Stimulated activated CD4-positive, alpha-beta T cell treated with anti-CD3 and anti-CD28 coated beads, Interleukin-1b, Interleukin-23, amount 100 ng/mL, for 1 hour (primary cell): ENCODE results near the gene SBF2.

Experiments
- DNase-seq, 2 donors: peaks; one replicate each; pipeline ENCODE4 v3.0.0-alpha.2; 2020; ENCODE audit warnings: low read depth in 2 of 2

Gene SBF2

DNA sequence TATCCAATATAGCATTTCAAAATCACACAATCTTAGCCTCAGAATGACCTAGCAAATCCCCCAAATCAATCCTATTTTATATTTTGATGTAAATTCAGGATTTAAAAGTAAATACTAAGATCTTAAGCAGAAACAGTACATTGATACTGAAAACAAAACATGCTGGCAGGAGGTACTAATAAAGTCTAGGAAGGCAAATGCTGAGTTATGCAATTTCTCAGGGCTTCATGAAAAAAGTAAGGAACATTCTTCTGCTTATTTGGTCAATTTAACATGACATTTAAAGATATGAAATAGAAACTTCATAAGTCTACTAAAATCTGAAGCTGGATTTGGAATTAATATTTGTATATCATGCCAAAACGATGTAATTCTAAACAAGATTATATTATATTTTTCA is 476.8 kb downstream of the SBF2 start:
- no peak for DNase-seq

DNA sequence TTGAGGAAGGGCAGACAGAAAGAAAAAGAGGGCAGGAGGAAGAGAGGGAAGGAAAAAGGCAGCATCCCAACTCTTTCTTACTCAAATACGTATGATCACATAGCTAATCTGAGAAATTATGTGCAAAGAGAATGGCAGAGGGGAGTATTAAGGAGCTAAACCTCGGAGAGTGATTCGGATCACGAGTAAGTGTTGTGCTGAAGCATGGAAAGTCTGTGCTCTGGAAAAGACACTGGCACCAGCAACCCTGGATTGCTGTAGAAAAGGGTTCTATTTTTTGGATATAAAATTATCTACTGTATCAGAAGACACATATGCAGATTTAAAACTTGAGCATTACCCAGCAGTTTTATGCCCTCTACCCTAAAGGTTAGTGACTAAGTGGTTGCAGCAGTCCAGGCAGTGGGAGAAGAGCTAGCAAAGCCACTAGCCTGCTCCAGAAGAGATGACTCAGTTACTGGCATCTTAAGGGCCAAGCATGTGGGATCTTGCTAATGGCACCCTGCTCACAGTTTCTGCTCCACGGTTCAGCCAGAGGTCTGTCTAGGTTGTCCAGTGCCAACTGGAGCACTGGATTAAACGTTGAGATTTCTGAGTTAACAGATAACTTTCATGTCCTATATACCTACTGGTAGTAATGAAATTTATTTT is 478.4 kb downstream of the SBF2 start:
- DNase-seq, result no peak

DNA sequence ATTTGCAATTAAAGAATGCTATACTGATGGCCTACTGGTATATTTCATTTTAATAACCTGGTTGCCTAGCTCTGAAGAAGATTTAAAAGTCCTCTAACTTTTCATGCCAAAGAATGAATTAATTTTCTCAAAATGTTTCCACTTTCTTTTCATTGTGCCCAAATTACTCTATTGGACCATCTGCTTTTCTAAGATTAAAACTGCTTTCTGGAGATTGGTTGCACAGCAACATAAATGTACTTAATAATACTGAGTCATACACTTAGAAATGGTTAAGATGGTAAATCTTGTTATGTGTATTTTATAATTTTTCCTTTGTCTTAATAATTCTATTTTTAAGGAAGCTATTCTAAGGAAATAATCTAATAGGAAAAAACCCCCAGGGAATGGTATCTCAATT is 479.9 kb downstream of the SBF2 start:
- DNase-seq, result no peak

DNA sequence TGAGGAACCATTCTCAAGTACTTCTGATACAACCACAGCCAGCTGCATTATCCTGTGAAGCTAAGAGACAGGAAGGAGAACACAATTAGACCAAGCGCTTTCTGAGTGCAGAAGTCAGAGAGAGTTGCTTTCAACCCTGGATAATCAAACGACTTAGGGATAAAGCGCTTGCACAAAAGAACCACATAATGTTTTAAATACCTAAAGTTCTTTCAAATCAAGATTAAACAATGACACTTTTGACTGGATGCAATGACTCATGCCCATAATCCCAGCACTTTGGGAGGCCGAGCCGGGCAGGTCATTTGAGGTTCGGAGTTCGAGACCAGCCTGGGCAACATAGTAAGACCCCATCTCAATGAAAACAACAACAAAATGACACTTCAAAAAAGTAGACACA is 485.1 kb downstream of the SBF2 start:
- DNase-seq, result no peak

DNA sequence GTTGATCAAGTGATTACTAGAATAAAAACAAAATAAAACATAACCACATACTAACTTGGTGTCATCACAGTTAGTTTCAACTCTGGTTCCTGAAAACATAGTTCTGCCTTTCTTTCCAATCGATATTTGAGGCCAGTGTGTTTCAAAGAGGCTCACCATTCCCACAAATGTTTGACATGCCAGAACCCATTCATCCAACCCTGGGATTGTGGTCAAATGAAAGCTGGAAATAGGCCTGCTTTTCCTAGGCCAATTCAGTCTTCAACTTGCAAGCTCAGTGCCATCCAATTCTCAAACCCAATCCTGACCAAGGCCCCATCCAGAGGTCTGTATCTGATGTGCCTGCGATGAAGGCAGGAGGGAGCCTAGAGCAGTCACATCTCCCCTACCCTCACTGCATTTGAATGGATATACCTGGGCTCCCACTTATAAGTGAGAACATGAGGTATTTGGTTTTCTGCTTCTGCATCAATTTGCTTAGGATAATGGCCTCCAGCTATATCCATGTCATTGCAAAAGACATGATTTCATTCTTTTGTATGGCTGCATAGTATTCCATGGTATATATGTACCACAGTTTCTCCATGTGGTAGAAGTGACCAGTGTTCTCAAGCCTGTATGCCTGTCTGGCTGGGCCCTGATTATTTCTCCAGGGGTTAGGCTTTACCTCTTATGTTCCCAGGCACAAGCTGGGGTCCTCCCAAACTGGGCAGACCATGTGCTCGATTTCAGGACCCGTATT is 486.9 kb downstream of the SBF2 start:
- DNase-seq, result no peak

DNA sequence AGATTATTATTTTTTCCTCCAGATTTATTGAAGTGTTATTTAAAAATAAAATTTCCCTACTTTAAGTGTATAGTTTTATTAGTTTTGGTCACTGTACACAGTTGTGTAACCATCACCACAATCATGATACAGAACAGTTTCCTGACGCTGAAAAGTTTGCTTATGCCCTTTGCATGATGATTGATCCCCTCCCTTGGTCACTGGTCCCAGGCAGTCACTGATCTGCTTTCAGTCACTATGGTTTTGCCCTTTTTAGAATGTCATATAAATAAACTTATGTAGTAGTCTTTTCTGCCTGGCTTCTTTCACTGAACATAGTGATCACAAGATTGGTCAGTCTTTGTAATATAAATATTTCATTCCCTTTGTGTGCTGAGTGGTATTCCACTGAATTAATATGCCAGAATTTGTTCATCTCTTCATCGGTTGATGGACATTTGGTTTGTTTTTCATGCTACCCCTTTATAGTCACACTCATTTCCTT is 489.6 kb downstream of the SBF2 start:
- DNase-seq, result no peak

DNA sequence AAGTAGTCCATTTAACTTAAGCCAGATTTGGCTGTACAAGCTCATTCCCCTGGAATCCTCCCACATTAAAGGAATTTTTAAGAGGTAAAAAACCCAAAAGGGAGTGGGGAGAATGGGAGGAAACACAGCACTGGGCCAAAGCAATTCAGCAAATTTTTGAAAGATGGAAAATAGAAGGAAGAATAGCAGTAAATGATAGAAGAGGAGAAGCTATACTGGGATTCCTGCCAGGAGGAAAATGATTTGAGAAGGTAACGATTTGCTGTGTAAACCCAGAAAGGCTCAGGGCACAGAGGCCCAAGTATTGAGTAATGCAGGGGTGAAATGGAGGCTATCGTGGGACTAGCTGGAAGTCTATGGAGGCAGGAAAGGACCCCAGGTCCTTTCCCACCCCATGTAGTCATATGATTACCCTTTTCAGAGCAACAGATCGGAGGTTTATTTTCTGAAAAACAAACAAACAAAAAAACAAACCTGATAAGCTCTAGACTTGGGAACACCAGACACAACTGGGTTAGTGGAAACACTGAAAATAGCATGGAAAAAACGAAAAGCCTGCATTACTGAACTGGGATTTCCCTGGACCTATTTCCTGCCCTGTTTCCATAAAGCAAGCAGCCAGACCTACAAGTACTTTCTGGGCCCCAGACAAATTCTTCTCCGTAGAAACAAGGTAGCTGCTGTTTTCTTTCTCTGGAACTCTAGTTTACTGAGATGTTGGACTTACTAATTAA is 490.2 kb downstream of the SBF2 start:
- DNase-seq, result no peak

DNA sequence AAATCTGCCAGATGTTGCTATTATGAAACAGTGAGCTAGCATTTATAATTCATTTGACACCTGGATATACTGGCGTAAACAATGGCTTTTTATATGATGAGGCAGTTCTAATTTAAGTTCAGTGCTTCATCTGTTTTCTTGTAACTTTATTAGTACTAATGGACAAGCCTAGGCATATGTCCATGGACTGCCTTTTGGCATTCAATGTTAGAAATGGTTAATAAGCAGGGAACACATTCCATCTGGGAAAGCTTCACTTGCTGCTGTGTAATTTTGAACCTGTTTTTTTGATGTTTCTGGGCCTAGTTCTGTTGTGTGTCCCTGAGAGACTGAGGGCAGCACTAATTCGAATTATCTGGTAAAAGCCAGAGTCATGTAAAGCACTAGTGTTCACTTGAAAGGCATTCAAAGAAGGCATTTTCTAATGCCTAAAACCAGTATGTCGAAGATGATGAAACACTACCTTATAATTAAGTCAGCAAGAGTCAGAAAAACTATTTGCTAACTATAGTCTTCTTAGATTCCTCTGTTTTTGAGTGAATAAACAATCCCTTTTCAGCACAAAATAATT is 491.6 kb downstream of the SBF2 start:
- no peak for DNase-seq

DNA sequence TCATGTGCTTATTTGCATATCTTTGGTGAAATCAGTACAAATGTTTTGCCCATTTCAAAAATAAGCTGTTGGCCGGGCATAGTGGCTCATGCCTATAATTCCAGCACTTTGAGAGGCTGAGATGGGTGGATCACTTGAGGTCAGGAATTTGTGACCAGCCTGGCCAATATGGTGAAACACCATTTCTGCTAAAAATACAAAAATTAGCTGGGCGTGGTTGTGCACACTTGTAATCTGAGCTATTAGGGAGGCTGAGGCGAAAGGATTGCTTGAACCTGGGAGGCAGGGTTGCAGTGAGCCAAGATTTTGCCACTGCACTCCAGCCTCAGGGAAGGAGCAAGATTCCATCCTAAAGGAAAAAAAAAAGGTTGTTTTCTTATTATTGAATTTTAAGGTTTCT is 494.1 kb downstream of the SBF2 start:
- DNase-seq, result no peak

DNA sequence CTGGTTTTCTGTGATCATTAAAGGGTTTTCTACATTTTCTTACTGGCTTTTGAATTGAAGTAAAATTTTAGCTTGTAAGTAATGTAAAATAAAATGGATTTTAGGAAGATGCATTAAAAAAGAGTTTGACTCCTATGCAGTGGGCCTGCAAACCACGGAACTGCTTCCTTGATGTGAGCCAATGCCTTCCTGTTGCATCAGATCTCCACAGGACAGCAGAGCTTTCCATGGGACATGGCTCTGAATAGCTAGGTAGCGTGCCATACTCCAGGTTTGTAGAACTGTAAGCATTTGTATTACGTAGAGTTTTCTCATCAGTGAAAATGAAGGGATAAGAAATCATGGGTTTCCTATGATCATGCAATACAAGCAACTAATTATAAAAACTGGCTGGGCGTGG is 496.7 kb downstream of the SBF2 start:
- DNase-seq, result no peak

DNA sequence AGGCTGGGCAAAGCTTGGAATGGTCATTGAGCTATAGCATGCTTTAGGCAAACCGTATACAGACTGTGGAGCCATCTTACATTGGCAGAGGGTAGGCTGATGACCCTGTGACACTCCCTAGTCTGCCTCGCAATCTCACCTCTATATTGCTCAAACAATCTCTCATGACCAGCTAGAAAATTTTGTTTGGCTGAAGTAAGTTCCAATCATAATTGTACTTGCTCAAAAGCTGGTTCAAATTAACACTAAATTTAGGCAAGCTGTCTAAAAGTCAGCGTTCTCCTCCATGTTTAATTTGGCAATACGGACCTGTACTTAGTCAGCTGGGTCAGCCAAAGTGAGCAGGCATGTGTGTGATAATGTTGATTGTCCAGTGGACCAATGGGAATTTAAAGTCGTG is 497.2 kb downstream of the SBF2 start:
- DNase-seq, result no peak

DNA sequence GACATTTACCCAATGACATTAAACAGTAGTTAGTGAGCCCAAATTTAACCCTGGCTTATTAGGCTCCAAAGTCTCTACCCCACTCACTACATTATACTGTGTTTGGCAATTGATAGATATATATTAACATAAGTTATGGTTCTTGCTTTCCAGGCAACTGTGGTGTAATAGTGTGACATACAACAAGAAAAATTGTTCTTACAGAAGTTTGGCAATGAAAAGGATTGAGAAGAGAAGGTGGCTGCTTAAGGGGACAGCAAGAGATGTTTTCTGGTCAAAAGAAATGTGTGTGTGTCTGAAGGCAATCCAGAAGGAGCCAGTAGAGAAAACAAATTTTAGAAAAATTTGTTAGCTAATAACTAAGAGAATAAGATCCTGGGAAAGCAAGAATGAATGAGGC is 497.8 kb downstream of the SBF2 start:
- DNase-seq, result no peak

DNA sequence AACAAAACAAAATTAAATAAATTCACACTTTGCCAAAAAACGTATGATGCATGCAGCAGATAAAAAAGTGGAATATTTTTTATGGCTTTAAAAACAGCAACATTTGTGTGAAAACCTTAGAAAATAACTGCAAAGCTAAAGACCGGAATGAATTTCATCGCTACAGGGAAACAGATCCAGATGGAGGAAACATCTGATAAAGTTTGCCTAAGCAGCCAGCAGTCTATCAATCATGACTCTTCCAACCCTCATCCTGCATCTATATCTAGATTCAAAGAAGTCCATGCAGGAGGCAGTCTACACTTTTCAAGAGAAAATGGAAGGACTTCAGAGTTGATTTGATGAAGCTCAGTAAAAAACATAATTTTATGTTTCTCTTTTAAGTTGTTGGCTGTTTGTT is 503.3 kb downstream of the SBF2 start:
- DNase-seq, result no peak

DNA sequence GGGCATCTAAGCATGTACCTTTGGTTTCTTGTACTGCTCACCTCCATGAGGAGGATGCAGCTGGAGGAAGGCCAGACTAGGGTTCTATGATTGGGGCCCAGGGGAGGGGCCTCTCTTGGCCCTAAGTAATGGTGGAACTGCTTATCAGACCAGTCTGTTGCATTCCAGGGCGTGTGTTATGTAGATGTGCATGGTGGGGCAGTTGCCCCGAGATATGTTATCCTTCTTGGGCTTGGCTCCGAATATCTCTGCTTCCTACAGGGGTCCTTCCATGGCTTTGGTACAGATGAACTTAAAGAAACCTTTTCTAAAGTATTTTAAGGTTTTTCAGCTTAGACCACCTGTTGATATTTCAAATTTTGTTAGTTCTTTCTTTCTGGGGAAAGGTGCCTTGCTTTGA is 504.1 kb downstream of the SBF2 start:
- no peak for DNase-seq

DNA sequence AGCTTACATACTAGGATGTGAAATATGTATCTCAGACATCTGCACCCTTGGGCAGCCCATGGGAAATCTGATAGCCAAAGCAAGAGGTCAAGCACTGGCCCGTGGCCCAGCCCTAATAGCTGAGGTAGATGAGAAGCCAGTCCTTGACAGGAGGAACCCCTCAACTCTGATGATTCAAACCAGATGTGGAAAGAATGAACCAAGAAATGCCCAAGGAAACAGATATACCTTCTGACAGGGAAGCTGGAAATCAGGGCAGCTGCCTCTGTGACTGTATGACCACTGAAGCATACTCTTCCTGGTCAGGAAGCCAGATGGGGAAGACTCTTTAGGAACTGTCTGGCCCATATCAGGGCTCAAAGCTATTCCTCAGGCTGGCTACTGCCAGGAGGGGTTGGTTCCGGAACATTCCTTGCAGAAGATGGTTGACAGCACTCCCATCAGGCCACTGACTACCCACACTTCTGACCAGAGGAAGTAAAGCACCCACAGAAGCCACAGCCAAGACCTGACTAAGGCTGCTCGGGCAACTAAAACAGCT is 506.0 kb downstream of the SBF2 start:
- DNase-seq, result no peak

DNA sequence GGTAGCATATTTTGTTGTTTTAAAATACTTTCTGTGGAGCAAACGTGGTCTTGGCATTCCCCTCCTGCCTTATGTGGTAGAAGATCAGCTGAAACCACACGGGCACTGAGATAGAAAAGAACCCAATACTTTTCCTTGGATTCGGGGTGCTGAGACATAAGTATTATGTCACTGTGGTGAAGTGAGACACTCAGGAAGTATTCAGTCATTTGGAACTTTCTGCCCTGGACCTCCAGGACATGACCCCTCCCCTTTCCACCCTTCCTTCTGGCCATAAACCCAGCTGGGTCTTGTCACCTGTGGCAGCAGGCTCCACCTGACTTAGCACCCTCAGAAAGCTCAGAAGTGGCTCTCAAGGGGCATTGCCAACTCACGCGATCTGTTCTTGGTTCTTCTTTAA is 506.8 kb downstream of the SBF2 start:
- no peak for DNase-seq

DNA sequence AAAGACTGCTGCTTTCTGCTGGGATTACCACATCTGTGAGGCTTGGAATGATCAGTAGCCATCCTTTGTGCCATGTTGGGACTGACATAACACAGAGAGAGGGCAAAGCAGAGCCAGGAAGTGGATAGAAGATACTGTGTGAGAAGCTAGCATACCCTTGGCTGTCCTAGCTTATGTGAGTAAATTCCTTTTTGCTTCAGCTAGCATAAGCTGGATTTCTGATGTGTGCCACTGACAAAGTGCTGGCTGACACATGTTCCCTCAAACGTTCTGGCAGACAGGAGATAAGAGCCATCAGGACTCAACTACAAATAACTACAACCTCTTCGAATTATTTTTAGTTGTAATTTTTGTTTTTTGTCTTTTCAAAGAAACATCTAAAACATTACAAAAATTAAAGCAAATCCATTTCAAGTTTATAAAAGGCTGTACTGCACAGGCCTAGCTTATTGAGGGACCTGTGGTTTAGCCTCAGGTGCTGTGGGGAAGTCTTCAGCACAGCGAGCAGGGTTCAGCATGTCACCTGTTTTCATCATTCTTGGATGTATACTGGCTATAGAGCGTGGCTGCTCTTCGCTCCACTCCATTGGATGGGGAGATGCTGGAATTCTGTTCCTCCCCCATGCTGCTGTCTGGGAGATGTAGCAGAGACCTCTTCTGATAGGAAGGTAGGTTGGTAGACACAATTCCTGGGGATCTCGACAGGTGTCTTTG is 509.3 kb downstream of the SBF2 start:
- DNase-seq, result no peak

DNA sequence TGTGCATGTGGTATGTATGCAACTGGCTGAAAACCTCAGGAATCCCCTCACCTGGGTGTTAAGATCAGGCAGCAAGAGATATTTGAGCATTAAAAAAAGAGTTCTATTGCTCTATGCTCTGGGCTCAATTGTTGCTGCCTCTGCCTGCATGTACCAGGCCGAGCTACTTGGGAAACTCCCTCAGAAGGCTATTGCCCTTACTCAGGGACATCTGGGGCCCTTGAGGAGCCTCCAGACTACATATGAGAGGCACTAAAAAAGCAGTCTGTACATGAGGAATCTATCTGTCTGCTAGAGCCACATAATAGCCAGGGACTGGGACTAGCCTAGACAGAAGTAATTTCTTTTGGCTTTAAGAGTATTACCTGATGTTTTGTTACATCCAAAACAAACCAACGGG is 510.0 kb downstream of the SBF2 start:
- no peak for DNase-seq

DNA sequence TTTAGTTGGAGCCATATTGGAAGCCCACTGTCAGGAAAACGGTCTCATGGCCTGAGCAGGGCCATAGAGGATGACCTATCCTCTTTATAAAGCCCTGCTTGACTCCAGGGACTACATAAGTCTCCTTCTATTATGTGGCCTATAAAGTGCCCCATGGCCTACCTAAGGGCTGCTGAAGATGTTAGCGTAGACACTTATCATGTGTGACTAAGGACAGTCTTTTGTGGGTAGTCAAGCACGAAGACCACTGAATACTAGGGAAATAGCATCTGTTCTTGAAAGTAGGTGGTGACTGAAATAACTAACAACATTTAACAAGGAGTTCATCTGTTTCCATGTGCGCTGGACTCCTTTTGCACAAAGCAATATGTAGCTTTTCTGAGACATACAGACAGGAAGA is 513.1 kb downstream of the SBF2 start:
- no peak for DNase-seq

DNA sequence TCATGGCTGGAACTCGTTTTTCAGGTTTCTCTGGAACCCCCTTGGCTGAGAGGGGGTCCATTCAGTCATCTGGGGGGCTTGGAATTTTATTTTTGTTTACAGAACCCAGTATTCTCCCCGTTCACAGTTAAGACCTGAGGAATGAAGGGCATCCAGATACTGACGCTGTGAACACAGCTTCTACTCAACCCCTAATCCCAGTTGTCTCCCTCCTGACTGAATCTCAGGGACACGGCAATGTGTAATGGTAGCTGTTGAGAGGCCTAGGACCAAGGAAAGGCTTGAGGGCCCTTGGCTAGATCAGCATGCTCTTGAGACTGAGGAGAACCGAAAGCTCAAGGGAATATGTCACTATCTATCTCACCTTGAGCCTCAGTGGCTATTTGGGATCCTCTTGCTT is 516.5 kb downstream of the SBF2 start:
- no peak for DNase-seq

DNA sequence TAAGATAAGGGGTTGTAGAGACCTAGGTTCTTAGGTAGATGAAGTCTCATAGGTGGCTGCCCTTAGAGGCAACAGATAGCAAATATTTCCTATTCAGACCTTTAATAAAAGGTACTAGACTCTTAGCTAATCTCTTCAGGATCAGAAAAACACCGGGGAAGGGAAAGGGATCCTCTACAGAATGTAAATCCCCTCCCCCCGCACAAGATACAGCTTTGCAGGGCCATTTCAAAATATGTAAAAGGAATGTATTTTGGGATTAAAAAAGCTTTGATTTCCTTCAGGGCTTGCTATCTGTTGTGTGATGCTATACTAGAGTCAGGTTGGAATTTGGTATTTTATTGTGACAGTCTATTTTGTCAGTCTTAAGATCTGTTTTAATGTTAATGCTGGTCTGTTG is 517.0 kb downstream of the SBF2 start:
- DNase-seq, result no peak

DNA sequence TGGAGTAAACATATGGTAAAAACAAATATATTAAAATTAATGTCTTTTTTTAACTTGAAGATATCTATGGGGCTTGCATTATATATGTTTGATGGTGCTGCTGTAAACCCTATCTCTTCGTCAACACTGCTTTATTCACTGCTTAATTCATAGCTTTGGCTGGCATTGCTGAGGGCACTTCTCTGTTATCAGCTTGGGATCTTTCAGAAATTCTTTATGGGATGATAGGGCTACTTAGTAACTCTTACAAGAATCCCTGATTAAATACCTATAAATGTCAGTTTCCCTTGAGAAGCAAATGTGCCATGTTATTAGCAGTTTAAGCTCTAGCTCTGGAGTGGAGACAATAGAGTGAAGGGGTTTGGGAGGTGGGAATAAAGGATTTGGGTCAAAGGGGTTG is 517.8 kb downstream of the SBF2 start:
- DNase-seq, result no peak
